HuH-7.5 (cell line): ENCODE measurements around the gene ATL2.
"Not testable (repeated sequence)": the region's sequence is repeated elsewhere in the genome, so short reads cannot be mapped to it uniquely, and the experiment has no call there.

Source experiments
- DNase-seq: peaks from one replicate; pipeline ENCODE4 v3.0.0; 2011; ENCODE audit warnings: low spot score

ATL2 gene

DNA sequence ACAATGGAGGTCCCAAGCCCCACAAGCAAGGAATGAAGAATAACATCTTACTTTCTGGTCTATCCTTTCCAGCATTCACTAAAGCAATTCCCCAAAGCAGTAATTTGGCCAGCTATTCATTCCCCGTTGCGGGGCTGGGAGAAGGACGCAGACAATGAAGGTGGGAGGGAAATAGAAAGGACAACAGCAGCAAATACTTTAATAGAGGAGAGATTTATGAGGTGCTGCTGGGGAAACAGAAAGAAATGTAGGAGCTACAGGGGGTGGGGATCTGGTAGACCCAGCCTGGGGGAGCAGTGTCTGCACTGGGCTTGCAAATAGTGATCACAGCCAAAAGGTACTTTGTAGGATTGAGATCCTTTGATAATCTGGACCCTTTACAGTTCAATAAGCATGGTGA is 13.9 kb upstream of the ATL2 start:
- no peak for DNase-seq

- DNase-seq: no peak
These were observed 10.8 kb upstream of the ATL2 start for GRCh38 chr2:38387887-38388286.

DNA sequence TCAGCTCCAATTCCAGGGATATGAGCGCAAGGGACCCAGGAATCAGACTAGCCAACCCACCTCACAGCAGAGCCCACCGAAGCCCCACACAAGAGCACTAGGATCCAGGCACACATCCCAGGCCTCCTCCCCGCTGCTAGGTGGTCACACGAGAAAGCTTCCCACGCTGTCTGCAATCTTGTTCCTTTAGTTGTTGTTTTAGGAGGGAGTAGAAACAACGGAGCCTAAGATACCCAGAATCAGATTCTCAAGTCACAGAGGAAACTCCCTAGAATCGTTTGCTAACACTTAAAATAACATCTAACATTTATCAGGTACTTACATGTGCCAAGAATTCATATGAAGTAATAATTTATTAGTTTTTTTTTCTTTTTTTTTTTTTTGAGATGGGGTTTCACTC is 9.7 kb upstream of the ATL2 start:
- DNase-seq: no peak

- no peak for DNase-seq
These were observed 9.3 kb upstream of the ATL2 start for GRCh38 chr2:38386377-38386776.

GRCh38 chr2:38384338-38384737 is 7.3 kb upstream of the ATL2 start:
- no peak for DNase-seq

- not testable (repeated sequence) for DNase-seq
These were observed 6.7 kb upstream of the ATL2 start for GRCh38 chr2:38383741-38384140.

- DNase-seq: no peak
These were observed 4.5 kb upstream of the ATL2 start for GRCh38 chr2:38381381-38382143.

DNA sequence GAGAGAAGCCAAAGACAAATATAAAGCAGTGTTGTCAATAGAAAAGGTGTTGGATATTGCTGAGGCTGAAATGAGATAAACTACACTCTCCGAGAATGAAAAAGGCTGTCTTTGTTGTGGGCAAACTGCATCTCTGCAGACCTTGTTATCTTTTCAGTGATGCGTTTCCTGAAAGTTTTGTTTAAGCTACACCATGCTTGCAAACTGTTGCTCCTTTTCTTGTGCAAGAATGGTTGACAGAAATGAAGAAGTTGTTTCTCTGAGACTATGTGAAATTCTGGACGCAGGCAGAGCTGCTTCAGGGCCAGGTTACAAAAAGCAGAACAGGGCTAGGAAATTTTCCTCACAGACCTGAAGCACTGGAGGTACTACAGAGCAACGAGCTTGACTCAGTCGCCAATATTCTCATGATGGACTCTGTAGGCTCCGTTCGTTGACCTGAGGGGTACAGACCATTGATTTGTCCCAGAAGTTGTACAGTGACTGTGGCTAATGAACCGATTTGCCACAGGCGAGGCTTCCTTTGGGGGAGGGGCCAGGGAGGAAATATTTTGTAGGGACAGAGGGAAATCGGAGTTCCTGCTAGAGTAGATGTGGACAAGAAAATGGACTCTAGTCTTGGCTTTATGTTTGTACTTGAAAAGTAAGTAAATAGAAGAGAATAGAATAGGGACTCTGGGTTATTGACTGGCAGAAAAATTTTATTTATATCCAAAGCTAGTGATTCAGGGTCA is 3.5 kb upstream of the ATL2 start:
- DNase-seq: no peak

DNA sequence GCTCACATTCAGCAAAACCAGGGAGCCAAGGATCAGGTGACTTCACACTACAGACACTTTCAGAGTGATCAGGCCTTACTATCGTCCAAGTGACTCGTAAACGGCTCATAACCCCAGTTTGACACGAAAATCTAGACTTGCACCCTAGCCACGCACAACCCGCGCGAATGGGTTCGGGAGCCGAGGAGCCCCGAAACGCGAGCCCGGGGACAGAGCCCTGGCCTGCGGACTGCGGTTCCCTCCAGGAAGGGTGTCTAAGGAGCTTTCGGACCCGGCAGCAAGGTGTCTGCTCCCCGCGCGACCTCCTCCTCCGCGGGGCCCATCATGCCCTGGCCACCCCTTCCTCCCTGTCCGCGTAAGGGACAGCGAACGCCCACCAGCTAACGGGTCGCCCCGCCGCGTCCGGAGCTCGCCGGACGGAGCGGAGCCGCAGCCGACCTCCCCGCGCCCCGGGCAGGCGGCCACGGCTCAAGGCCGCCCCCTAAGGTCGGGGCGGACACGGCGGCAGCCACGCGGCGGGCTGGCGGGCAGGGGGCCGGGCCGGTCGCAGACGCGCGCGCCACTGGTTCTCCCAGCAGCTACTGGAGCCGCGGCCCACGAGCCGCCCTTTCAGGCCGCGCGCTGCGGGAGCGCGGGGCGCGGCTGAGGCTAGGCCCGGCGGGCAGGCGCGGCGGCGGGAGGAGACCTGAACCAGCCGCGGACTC is 575 bp downstream of the ATL2 start:
- DNase-seq: peak; percentile 70

- DNase-seq: no peak
These were observed 1.3 kb downstream of the ATL2 start for GRCh38 chr2:38375696-38376345.

DNA sequence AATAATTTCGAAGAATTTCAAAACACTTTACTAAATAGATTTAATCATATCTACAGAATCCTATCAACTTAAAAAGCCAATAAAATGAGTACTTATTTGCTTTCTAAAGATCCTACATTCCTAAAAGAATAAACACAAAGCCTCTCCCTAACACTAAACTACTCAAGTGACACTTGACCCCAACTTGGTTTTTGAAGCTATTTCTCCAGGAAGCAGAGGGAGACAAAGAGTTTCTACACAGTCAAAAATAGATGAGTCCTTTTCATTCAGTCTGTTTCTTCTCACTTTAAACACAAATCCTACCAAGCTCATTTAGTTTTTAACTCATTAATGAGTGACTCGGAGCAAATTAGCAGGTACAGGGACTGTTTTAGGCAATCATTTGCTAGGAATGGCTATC is 2.1 kb downstream of the ATL2 start:
- DNase-seq: no peak

GRCh38 chr2:38371235-38371634 is 5.8 kb downstream of the ATL2 start:
- no peak for DNase-seq

GRCh38 chr2:38370664-38371063 is 6.4 kb downstream of the ATL2 start:
- DNase-seq: no peak

DNA sequence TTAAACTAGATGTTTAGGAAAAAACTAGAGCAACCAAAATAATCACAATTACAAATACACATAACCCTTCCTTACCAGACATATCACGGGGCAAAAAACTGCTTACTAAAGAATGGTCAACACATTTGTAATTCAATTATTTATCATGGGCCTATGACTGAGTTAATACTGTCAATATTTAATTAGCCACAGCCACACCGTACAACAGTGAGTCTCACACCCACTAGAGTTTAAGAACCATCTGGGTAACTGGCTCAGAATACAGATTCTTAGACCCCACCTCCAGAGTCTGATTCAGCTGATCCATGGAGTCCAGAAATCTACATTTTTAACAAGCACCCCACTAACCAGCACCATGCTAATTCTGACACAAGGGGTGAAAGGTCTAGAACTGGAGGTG is 14.8 kb downstream of the ATL2 start:
- no peak for DNase-seq

DNA sequence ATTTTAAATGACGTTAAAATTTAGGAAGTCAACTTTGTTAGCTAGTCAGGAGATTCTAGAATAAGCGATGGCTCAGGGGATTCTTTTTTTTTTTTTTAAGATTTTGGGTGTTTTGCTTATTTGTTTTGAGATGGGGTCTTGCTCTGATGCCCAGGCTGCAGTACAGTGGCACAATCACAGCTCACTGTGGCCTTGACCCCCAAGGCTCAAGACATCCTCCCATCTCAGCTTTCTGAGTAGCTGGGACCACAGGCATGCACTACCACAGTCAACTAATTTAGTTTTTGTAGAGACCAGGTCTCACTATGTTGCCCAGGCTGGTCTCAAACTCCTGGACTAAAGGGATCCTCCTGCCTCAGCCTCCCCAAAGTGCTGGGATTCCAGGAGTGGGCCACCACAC is 16.9 kb downstream of the ATL2 start:
- no peak for DNase-seq

DNA sequence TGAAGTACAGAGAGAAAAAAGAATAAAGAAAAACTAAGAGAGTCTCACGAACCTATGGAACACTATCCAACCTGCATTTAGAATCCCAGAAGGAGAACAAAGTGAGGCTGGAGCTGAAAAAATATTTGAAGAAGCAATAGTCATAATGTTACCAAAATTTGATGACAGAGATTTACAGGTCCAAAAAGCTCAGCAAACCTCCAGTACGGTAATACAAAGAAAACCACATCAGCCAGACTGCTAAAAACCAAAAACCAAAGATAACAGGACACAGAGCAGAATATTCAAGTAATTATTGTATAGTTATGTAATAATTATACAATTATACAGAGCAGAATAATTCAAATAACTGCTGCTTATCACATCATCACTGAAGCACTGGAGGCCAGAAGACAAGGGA is 23.7 kb downstream of the ATL2 start:
- no peak for DNase-seq

GRCh38 chr2:38352336-38352735 is 24.7 kb downstream of the ATL2 start:
- DNase-seq: no peak

- DNase-seq: no peak
These were observed 31.6 kb downstream of the ATL2 start for GRCh38 chr2:38345323-38346038.

GRCh38 chr2:38344813-38345212 is 32.3 kb downstream of the ATL2 start:
- DNase-seq: no peak

GRCh38 chr2:38343212-38343611 is 33.9 kb downstream of the ATL2 start:
- DNase-seq: no peak

- no peak for DNase-seq
These were observed 40.5 kb downstream of the ATL2 start for GRCh38 chr2:38336621-38337020.

DNA sequence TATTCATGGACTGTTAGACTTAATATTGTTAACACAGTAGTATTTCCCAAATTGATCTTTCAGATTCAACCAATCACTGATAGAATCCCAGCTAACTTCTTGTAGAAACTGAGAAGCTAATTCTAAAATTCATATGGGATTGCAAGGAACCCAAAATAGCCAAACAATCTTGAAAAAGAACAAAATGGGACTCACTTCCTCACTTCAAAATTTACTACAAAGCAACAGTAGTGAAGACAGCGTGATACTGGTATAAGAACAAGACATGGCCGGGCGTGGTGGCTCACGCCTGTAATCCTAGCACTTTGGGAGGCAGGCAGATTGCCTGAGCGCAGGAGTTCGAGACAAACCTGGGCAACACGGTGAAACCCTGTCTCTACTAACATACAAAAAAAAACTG is 46.3 kb downstream of the ATL2 start:
- no peak for DNase-seq
